Upper lobe of right lung (tissue), 1 donor: ENCODE data around the gene TSPAN6. TPM values are rescaled to one million over a fixed set of nuclear protein-coding genes. Genes with fewer than 3 reads are reported as not detected.
A peak's percentile ranks its signal among the peaks of the same experiment; 100 is the strongest.

Experiments
- ATAC-seq: fragments of 200-7000 bp; cut with Tn5 transposase; one replicate; pipeline ENCODE4 v1.9.1; 2020; ENCODE audit warnings: mild to moderate bottlenecking, moderate library complexity
- DNase-seq: peaks from one replicate; pipeline ENCODE4 v3.0.0-alpha.2; 2020
- H3K27ac ChIP-seq: fragments of 200-600 bp; one replicate; pipeline ENCODE4 v1.8.0; 2022
- H3K27me3 ChIP-seq: fragments of 200-600 bp; one replicate; pipeline ENCODE4 v1.8.0; 2022; ENCODE audit warnings: mild to moderate bottlenecking
- H3K36me3 ChIP-seq: fragments of 200-600 bp; one replicate; pipeline ENCODE4 v1.8.0; 2022
- H3K4me1 ChIP-seq: fragments of 200-600 bp; one replicate; pipeline ENCODE4 v1.8.0; 2022
- H3K4me3 ChIP-seq: fragments of 200-600 bp; one replicate; pipeline ENCODE4 v1.8.0; 2022; ENCODE audit warnings: mild to moderate bottlenecking
- H3K9me3 ChIP-seq: fragments of 200-600 bp; one replicate; pipeline ENCODE4 v1.8.0; 2022
- CTCF ChIP-seq: fragments of 200-600 bp; IDR thresholded peaks from one replicate; pipeline ENCODE4 v1.8.0; 2022; ENCODE audit warnings: antibody characterized with exemption
- intact Hi-C: fragments of 100-400 bp; cut with DNase I; formaldehyde crosslinking; loops from one replicate; pipeline ENCODE4 v1.11.0; 2022
- total RNA-seq: library from RNA; stranded (reverse); fragmentation: NEBNext Ultra II Directional; extraction: Animal tissue kit (Norgen Biotek cat#: 25700); gene quantifications from one replicate; pipeline ENCODE4 v1.2.1, GENCODE V29; 2021
- donor health status: DM: no; HTN: yes; CAD: no; lungs with severe emphysema.

TSPAN6 gene
- total RNA-seq, 1 donor from 2014 or later: 13.9 TPM

GRCh38 chrX:100647095-100647494 lies 10.5 kb upstream of the TSPAN6 start:
- H3K27ac ChIP-seq: no peak overlapping the region

GRCh38 chrX:100645106-100645505 lies 8.5 kb upstream of the TSPAN6 start:
- Histone ChIP-seq H3K27me3 (no peaks in the 10 kb centered on the region), H3K27ac (peak overlapping the region; percentile 55), H3K36me3 (no peaks in the 10 kb centered on the region), H3K4me1 (peaks cover 8% of the 10 kb centered on the region), H3K4me3 (peak overlapping the region; percentile 39), H3K9me3 (no peaks in the 10 kb centered on the region)
- TF ChIP-seq CTCF: no peak
- ATAC-seq: no peak
- DNase-seq: no peak
- intact Hi-C loops: no loop called here

More at GRCh38 chrX:100647095-100647494, 10.5 kb upstream of the TSPAN6 start:
- ATAC-seq (peak; percentile 29), DNase-seq (no peak)
- Histone ChIP-seq H3K4me3 (no peak overlapping the region), H3K36me3 (no peaks in the 10 kb centered on the region), H3K9me3 (no peaks in the 10 kb centered on the region), H3K27me3 (no peaks in the 10 kb centered on the region), H3K4me1 (peaks cover 8% of the 10 kb centered on the region)
- intact Hi-C loops: no loop called here
- TF ChIP-seq CTCF: no peak

DNA sequence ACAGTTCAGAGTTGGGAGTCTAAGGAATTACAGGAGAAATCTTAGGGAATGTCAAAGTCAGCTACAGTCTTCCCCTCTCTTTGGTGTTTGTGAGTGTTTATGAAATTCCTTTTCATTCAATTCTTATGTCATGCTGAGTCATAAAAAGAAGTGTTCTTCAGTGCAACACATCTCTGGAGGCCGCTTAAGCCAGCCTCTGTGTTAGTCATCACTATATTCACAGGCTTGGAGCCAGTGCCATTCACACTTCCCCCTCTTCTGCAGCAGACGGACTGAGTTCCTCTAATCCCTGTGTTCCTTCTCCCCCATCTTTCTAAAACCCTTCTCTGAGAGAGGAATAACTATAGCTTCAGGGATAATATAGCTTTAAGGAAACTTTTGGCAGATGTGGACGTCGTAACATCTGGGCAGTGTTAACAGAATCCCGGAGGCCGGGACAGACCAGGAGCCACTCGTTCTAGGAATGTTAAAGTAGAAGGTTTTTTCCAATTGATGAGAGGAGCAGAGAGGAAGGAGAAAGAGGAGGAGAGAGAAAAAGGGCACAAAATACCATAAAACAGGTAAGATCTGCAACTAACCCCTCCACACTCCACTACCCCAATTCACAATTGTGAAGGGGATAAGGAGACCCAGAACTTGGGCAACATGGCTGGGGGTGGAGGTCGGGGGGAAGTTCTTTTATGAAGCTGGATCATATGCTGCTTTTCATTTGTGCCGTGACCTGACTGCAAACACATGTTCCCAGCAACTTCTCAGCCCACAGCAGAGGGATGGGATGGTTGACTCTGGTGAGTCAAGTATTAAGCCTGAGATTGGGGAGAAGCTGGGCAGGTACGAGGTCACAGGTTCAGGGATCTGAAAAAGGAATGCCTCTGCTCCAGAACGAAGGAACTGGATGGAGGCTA lies 7.6 kb upstream of the TSPAN6 start, which contains the start of gene SRPX2:
TSS of gene SRPX2 (plus strand) at position 244 of the 905 bp plus-strand sequence. CDS start 2,124 bp downstream, outside the sequence.
- Histone ChIP-seq H3K9me3 (no peaks in the 10 kb centered on the region), H3K36me3 (no peaks in the 10 kb centered on the region), H3K4me3 (peak within 1 kb of the TSS; percentile 39), H3K27ac (peak within 1 kb of the TSS; percentile 55), H3K4me1 (peaks cover 4% of the 10 kb centered on the region), H3K27me3 (no peaks in the 10 kb centered on the region)
- ATAC-seq: peak; percentile 92
- intact Hi-C loops: no loop called here
- no peak for DNase-seq
- no peak for TF ChIP-seq CTCF

GRCh38 chrX:100643212-100643611 lies 6.6 kb upstream of the TSPAN6 start:
- ATAC-seq (no peak), DNase-seq (no peak)
- Histone ChIP-seq H3K4me1 (no peaks in the 10 kb centered on the region), H3K36me3 (no peaks in the 10 kb centered on the region), H3K27me3 (no peaks in the 10 kb centered on the region), H3K4me3 (no peak overlapping the region), H3K9me3 (no peaks in the 10 kb centered on the region), H3K27ac (peak overlapping the region; percentile 36)
- no peak for TF ChIP-seq CTCF
- intact Hi-C loops: no loop called here

DNA sequence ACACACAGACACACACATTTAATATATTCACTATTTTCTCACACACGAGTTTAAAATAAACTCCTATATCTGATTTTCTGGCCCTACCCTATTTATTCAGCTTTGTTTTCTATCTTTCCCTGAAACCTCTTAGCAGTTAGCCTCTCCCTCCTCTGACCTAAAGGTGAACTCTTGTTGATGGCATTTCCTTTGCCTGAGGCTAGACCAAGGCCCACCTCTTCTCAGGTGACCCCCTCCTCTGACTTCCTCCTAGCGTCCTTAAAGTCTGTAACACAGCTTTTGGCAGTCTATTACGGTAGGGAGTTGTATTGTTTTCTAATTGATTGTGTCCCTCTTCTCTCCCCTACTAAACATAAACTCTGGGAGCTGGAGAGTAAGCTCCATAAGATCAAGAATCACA lies 5.7 kb upstream of the TSPAN6 start:
- Histone ChIP-seq H3K4me1 (no peaks in the 10 kb centered on the region), H3K9me3 (no peaks in the 10 kb centered on the region), H3K27ac (no peak overlapping the region), H3K4me3 (no peak overlapping the region), H3K36me3 (no peaks in the 10 kb centered on the region), H3K27me3 (no peaks in the 10 kb centered on the region)
- no peak for DNase-seq
- intact Hi-C loops: no loop called here
- no peak for TF ChIP-seq CTCF
- no peak for ATAC-seq
